CD14-positive monocyte (primary cell): ENCODE measurements around the gene TLCD5. TPM values are rescaled to one million over a fixed set of nuclear protein-coding genes. Genes with fewer than 3 reads are reported as not detected.

Source experiments
- DNase-seq, 3 donors: peaks; one replicate each; pipeline ENCODE4 v3.0.0-alpha.2; 2011 to 2022
- H2AFZ ChIP-seq: 2 replicates; pipeline ENCODE4 v1.6.0; 2012; ENCODE audit warnings: mild to moderate bottlenecking, low read depth, low read length, inconsistent platforms; ENCODE audit not compliant: insufficient read depth, poor library complexity, severe bottlenecking
- H3K27ac ChIP-seq, 2 donors: 1 replicate in 1 of 2; 2 replicates in 1 of 2; pipeline ENCODE4 v1.5.1; 2012 to 2013; ENCODE audit warnings: low read length in 2 of 2, control low read depth in 1 of 2, inconsistent platforms in 1 of 2, low read depth in 1 of 2, mild to moderate bottlenecking in 1 of 2
- H3K27me3 ChIP-seq, 2 donors: one replicate each; pipeline versions ENCODE4 v1.6.0 to v1.6.1; 2011 to 2013; ENCODE audit warnings: low read length in 2 of 2; ENCODE audit not compliant: control insufficient read depth in 2 of 2, insufficient read depth in 2 of 2
- H3K36me3 ChIP-seq, 2 donors: replicated peaks in 1 of 2; 1 replicate in 1 of 2; 2 replicates in 1 of 2; pipeline versions ENCODE4 v1.5.1 to v1.6.1; 2012 to 2013; ENCODE audit warnings: low read length in 2 of 2, control low read depth in 1 of 2, inconsistent platforms in 1 of 2, mild to moderate bottlenecking in 1 of 2; ENCODE audit not compliant: insufficient read depth in 2 of 2, control insufficient read depth in 1 of 2
- H3K4me1 ChIP-seq, 2 donors: 1 replicate in 1 of 2; 2 replicates in 1 of 2; pipeline versions ENCODE4 v1.5.1 to v1.6.1; 2012 to 2013; ENCODE audit warnings: low read length in 2 of 2, control low read depth in 1 of 2, inconsistent platforms in 1 of 2, mild to moderate bottlenecking in 1 of 2, moderate library complexity in 1 of 2; ENCODE audit not compliant: insufficient read depth in 2 of 2, control insufficient read depth in 1 of 2
- H3K4me2 ChIP-seq: replicated peaks from 2 replicates; pipeline ENCODE3; 2012; ENCODE audit warnings: low read length, moderate library complexity, mild to moderate bottlenecking; ENCODE audit not compliant: poor library complexity, severe bottlenecking; ENCODE audit errors: extremely low read depth
- H3K4me3 ChIP-seq, 3 experiments: fragments of 200-600 bp in 1 of 3; sonication (generic) in 1 of 3; replicated peaks in 1 of 3; 1 replicate in 2 of 3; 2 replicates in 1 of 3; pipeline ENCODE4 v1.5.1; 2011 to 2013; ENCODE audit warnings: low read length in 3 of 3, mild to moderate bottlenecking in 3 of 3, control low read depth in 2 of 3, low read depth in 2 of 3, inconsistent platforms in 1 of 3, moderate library complexity in 1 of 3
- H3K79me2 ChIP-seq: 2 replicates; pipeline ENCODE4 v1.6.0; 2012; ENCODE audit warnings: mild to moderate bottlenecking, control low read depth, inconsistent platforms, low read length, moderate library complexity; ENCODE audit not compliant: insufficient read depth
- H3K9ac ChIP-seq: 2 replicates; pipeline ENCODE4 v1.6.0; 2017; ENCODE audit warnings: low read length, mild to moderate bottlenecking; ENCODE audit not compliant: insufficient read depth, poor library complexity, severe bottlenecking
- H3K9me3 ChIP-seq, 2 donors: replicated peaks in 1 of 2; 1 replicate in 1 of 2; 2 replicates in 1 of 2; pipeline versions ENCODE4 v1.5.1 to v1.6.1; 2012 to 2013; ENCODE audit warnings: low read length in 2 of 2, control low read depth in 1 of 2; ENCODE audit not compliant: control insufficient read depth in 1 of 2, insufficient read depth in 1 of 2
- H4K20me1 ChIP-seq: 2 replicates; pipeline ENCODE4 v1.6.0; 2012; ENCODE audit warnings: mild to moderate bottlenecking, low read length, control low read depth, moderate library complexity; ENCODE audit not compliant: insufficient read depth
- H3K27ac Mint-ChIP-seq, 7 donors: one replicate each; pipeline ENCODE4 v1.8.0; 2020; ENCODE audit warnings: mild to moderate bottlenecking in 7 of 7, mixed read lengths in 7 of 7, moderate library complexity in 6 of 7, inconsistent platforms in 2 of 7
- H3K27me3 Mint-ChIP-seq, 3 donors: one replicate each; pipeline ENCODE4 v1.8.0; 2021 to 2022; ENCODE audit warnings: low read depth in 3 of 3, mild to moderate bottlenecking in 3 of 3, mixed read lengths in 3 of 3, moderate library complexity in 3 of 3, inconsistent platforms in 1 of 3
- H3K36me3 Mint-ChIP-seq, 2 donors: one replicate each; pipeline ENCODE4 v1.8.0; 2020; ENCODE audit warnings: mixed read lengths in 2 of 2, inconsistent platforms in 1 of 2, mild to moderate bottlenecking in 1 of 2
- H3K4me1 Mint-ChIP-seq: one replicate; pipeline ENCODE4 v1.8.0; 2020; ENCODE audit warnings: mild to moderate bottlenecking, mixed read lengths
- H3K4me3 Mint-ChIP-seq, 2 donors: one replicate each; pipeline ENCODE4 v1.8.0; 2020; ENCODE audit warnings: mild to moderate bottlenecking in 2 of 2, mixed read lengths in 2 of 2, moderate library complexity in 1 of 2
- H3K9me3 Mint-ChIP-seq, 7 donors: one replicate each; pipeline ENCODE4 v1.8.0; 2020 to 2022; ENCODE audit warnings: mixed read lengths in 7 of 7, mild to moderate bottlenecking in 6 of 7, moderate library complexity in 6 of 7, inconsistent platforms in 2 of 7
- CTCF ChIP-seq: fragments of 200-600 bp; IDR thresholded peaks from one replicate; pipeline ENCODE4 v1.8.0; 2022; ENCODE audit warnings: antibody characterized with exemption, mild to moderate bottlenecking
- intact Hi-C, 2 donors: fragments of 100-400 bp; cut with micrococcal nuclease; formaldehyde crosslinking; loops; one replicate each; pipeline versions ENCODE4 v1.15.0 to v1.15.1; 2023
- polyA plus RNA-seq, 3 donors: library from polyadenylated mRNA; depleted of rRNA in 1 of 3; unstranded in 2 of 3; stranded (reverse) in 1 of 3; fragments of 300-500 nt in 2 of 3; fragments of >200 nt in 1 of 3; fragmentation: Illumina TruSeq in 2 of 3; gene quantifications; 1 replicate in 2 of 3; 2 replicates in 1 of 3; pipeline ENCODE4 v1.2.3, GENCODE V29; 2012 to 2021

The TLCD5 gene
- polyA plus RNA-seq, 3 donors = not detected

- intact Hi-C loops = no loop called here
- peaks cover 68 to 88% (median 79%) of the 10 kb centered on the region in 3 donors for H3K27me3 Mint-ChIP-seq
- Histone ChIP-seq H3K4me3 (no peak overlapping the region), H3K36me3 (no peaks in the 10 kb centered on the region), H3K9me3 (peaks cover 0 to 5% of the 10 kb centered on the region in 2 donors), H3K9ac (no peak overlapping the region), H3K79me2 (no peaks in the 10 kb centered on the region), H2AFZ (no peak overlapping the region), H4K20me1 (no peaks in the 10 kb centered on the region), H3K27ac (no peak overlapping the region), H3K4me2 (no peak overlapping the region), H3K4me1 (no peaks in the 10 kb centered on the region), H3K27me3 (peaks cover 56 to 90% of the 10 kb centered on the region in 2 donors)
- no peaks in the 10 kb centered on the region for H3K36me3 Mint-ChIP-seq
- H3K4me3 Mint-ChIP-seq = peak overlapping the region in 1 of 2 donors; percentile 52
- no peak overlapping the region for H3K27ac Mint-ChIP-seq
- DNase-seq = no peak
- TF ChIP-seq CTCF = no peak
- no peaks in the 10 kb centered on the region for H3K4me1 Mint-ChIP-seq
- peaks cover 0 to 4% (median 0%) of the 10 kb centered on the region in 7 donors for H3K9me3 Mint-ChIP-seq
Observed at GRCh38 chr11:120365512-120365911, 40.4 kb downstream of the TLCD5 start.

- Histone ChIP-seq H3K27me3 (peaks cover 39 to 84% of the 10 kb centered on the region in 2 donors), H3K79me2 (no peaks in the 10 kb centered on the region), H3K9ac (no peak overlapping the region), H3K36me3 (no peaks in the 10 kb centered on the region), H3K4me2 (no peak overlapping the region), H3K4me3 (no peak overlapping the region), H3K27ac (no peak overlapping the region), H3K9me3 (no peaks in the 10 kb centered on the region), H4K20me1 (no peaks in the 10 kb centered on the region), H2AFZ (no peak overlapping the region), H3K4me1 (no peaks in the 10 kb centered on the region)
- H3K27ac Mint-ChIP-seq = no peak overlapping the region
- H3K4me3 Mint-ChIP-seq = no peak overlapping the region
- peaks cover 25 to 59% (median 57%) of the 10 kb centered on the region in 3 donors for H3K27me3 Mint-ChIP-seq
- no peaks in the 10 kb centered on the region for H3K36me3 Mint-ChIP-seq
- no peak for DNase-seq
- no peak for TF ChIP-seq CTCF
- H3K9me3 Mint-ChIP-seq = peaks cover 0 to 2% (median 0%) of the 10 kb centered on the region in 7 donors
- no peaks in the 10 kb centered on the region for H3K4me1 Mint-ChIP-seq
- intact Hi-C loops = no loop called here
Observed at GRCh38 chr11:120372296-120372695, 47.2 kb downstream of the TLCD5 start.
